Natural killer cell (primary cell): Measurements from ENCODE around the gene TSSK6. TPM values are rescaled to one million over a fixed set of nuclear protein-coding genes. Genes with fewer than 3 reads are reported as not detected.

Experiments
- ATAC-seq, 3 donors: fragments of 150-1000 bp in 2 of 3; fragments of 200-7000 bp in 1 of 3; cut with Tn5 transposase; 1 replicate in 1 of 3; 2 replicates in 2 of 3; pipeline ENCODE4 v1.10.0; 2021; ENCODE audit warnings: mild to moderate bottlenecking in 2 of 3, moderate library complexity in 2 of 3
- DNase-seq, 2 donors: peaks; one replicate each; pipeline versions ENCODE4 v3.0.0 to v3.0.0-alpha.2; 2013 to 2021; ENCODE audit warnings: mixed read lengths in 1 of 2
- H3K27ac ChIP-seq: one replicate; pipeline ENCODE4 v1.5.1; 2013; ENCODE audit warnings: mild to moderate bottlenecking, low read length
- H3K27me3 ChIP-seq: one replicate; pipeline ENCODE4 v1.6.1; 2013; ENCODE audit warnings: low read length; ENCODE audit not compliant: control insufficient read depth, insufficient read depth
- H3K36me3 ChIP-seq: one replicate; pipeline ENCODE4 v1.6.1; 2013; ENCODE audit warnings: low read length; ENCODE audit not compliant: control insufficient read depth, insufficient read depth
- H3K4me1 ChIP-seq: one replicate; pipeline ENCODE4 v1.6.1; 2013; ENCODE audit warnings: low read length; ENCODE audit not compliant: control insufficient read depth, insufficient read depth
- H3K4me3 ChIP-seq: one replicate; pipeline ENCODE4 v1.5.1; 2013; ENCODE audit warnings: low read length
- H3K9me3 ChIP-seq: one replicate; pipeline ENCODE4 v1.6.1; 2013; ENCODE audit warnings: low read length; ENCODE audit not compliant: control insufficient read depth, insufficient read depth
- H3K27ac Mint-ChIP-seq, 2 donors: one replicate each; pipeline ENCODE4 v1.8.0; 2022; ENCODE audit warnings: mild to moderate bottlenecking in 2 of 2, mixed read lengths in 2 of 2, moderate library complexity in 1 of 2
- H3K27me3 Mint-ChIP-seq, 2 donors: one replicate each; pipeline ENCODE4 v1.8.0; 2022; ENCODE audit warnings: low read depth in 2 of 2, mixed read lengths in 2 of 2
- H3K36me3 Mint-ChIP-seq: one replicate; pipeline ENCODE4 v1.8.0; 2022; ENCODE audit warnings: mixed read lengths
- H3K4me1 Mint-ChIP-seq, 2 donors: one replicate each; pipeline ENCODE4 v1.8.0; 2022; ENCODE audit warnings: mixed read lengths in 2 of 2
- H3K4me3 Mint-ChIP-seq: one replicate; pipeline ENCODE4 v1.8.0; 2022; ENCODE audit warnings: mild to moderate bottlenecking, moderate library complexity, mixed read lengths
- H3K9me3 Mint-ChIP-seq, 2 donors: one replicate each; pipeline ENCODE4 v1.8.0; 2022; ENCODE audit warnings: mixed read lengths in 2 of 2
- WGBS: methylation state at CpG from one replicate; pipeline ENCODE4 v1.1.7; 2013; ENCODE audit warnings: missing lambda C conversion rate; ENCODE audit not compliant: insufficient coverage; 5-methylcytosine and 5-hydroxymethylcytosine counted together
- intact Hi-C: fragments of 100-400 bp; cut with micrococcal nuclease; formaldehyde crosslinking; loops from one replicate; pipeline ENCODE4 v1.14.2; 2022
- total RNA-seq, 4 donors: library from RNA; stranded (reverse); fragments of 120-200 nt in 1 of 4; gene quantifications; one replicate each; pipeline versions ENCODE4 v1.2.3 to v1.2.4, GENCODE V29; 2013 to 2022
- TF ChIP-seq, protein P1 (sequence below): fragments of 200-600 bp; IDR thresholded peaks from one replicate; pipeline ENCODE4 v1.8.0; 2022; ENCODE audit warnings: antibody characterized with exemption

The TSSK6 gene
- total RNA-seq, 3 donors from 2014 or later (not counting 1 experiment from before 2014, with no cell fraction given) = 2.2 to 2.5 (median 2.3) TPM

DNA sequence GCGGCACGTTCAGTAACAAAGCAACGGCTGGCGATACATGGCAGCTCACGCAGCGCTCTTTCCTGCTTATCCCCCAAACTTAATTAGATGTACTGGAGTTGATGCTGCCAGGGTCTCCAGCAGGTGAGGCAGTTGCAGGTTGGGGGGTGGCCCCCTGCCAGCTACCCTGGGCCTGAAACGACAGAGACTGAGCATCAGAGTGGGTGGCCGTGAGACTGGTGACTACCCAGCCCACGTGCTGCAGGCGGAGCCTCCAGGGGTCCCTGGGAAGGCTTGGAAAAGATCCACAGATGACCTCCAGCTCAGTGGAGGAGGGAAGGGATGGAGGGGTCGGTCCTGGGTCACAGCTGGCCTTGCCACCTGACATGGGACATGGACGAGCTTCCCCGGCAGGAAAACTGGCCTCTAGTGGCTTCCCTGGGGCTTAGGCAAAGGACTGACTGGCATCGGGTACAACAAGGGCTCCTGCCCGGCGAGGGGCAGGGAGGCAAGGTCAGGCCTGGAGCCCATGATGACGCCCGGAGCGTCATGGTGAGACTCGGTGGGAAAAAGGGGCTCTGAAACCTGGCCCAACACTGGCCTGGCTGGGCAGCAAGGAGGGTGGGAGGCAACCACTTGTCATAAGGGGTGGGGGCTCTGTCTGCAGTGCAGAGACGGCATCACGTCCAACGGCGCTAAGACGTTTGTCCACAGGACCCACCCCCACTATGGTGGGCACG lies 46.8 kb upstream of the TSSK6 start:
- no peaks in the 10 kb centered on the region for H3K27me3 Mint-ChIP-seq
- 94% methylated on average over 26 of the region's 26 CpGs for WGBS

GRCh38 chr19:19559931-19560330 lies 44.6 kb upstream of the TSSK6 start:
- 65% methylated on average over 4 of the region's 4 CpGs for WGBS
- no peaks in the 10 kb centered on the region for H3K36me3 ChIP-seq
- H3K4me3 Mint-ChIP-seq = no peak overlapping the region
- no peaks in the 10 kb centered on the region for H3K9me3 ChIP-seq
- intact Hi-C loops = no loop called here
- H3K27me3 ChIP-seq = no peaks in the 10 kb centered on the region
- no peak overlapping the region for H3K27ac ChIP-seq
- H3K4me1 Mint-ChIP-seq = no peaks in the 10 kb centered on the region
- DNase-seq (peak in 1 of 2 donors; percentile 31), ATAC-seq (no peak)
- no peaks in the 10 kb centered on the region for H3K27me3 Mint-ChIP-seq
- no peak overlapping the region for H3K27ac Mint-ChIP-seq
- no peaks in the 10 kb centered on the region for H3K4me1 ChIP-seq
- no peak overlapping the region for H3K4me3 ChIP-seq
- no peaks in the 10 kb centered on the region for H3K9me3 Mint-ChIP-seq
- TF ChIP-seq, protein P1, sequence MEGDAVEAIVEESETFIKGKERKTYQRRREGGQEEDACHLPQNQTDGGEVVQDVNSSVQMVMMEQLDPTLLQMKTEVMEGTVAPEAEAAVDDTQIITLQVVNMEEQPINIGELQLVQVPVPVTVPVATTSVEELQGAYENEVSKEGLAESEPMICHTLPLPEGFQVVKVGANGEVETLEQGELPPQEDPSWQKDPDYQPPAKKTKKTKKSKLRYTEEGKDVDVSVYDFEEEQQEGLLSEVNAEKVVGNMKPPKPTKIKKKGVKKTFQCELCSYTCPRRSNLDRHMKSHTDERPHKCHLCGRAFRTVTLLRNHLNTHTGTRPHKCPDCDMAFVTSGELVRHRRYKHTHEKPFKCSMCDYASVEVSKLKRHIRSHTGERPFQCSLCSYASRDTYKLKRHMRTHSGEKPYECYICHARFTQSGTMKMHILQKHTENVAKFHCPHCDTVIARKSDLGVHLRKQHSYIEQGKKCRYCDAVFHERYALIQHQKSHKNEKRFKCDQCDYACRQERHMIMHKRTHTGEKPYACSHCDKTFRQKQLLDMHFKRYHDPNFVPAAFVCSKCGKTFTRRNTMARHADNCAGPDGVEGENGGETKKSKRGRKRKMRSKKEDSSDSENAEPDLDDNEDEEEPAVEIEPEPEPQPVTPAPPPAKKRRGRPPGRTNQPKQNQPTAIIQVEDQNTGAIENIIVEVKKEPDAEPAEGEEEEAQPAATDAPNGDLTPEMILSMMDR = no peak
- H3K36me3 Mint-ChIP-seq = no peaks in the 10 kb centered on the region

More for the DNA sequence above, 46.8 kb upstream of the TSSK6 start:
- no peak overlapping the region for H3K27ac Mint-ChIP-seq
- H3K4me1 Mint-ChIP-seq = no peaks in the 10 kb centered on the region
- TF ChIP-seq, protein P1 = no peak
- no peak for DNase-seq
- no peaks in the 10 kb centered on the region for H3K36me3 Mint-ChIP-seq
- H3K4me3 ChIP-seq = no peak overlapping the region
- no peaks in the 10 kb centered on the region for H3K4me1 ChIP-seq
- H3K36me3 ChIP-seq = no peaks in the 10 kb centered on the region
- no peaks in the 10 kb centered on the region for H3K27me3 ChIP-seq
- intact Hi-C loops = no loop called here
- H3K9me3 ChIP-seq = no peaks in the 10 kb centered on the region
- H3K9me3 Mint-ChIP-seq = no peaks in the 10 kb centered on the region
- no peak overlapping the region for H3K27ac ChIP-seq
- no peak for ATAC-seq
- no peak overlapping the region for H3K4me3 Mint-ChIP-seq

GRCh38 chr19:19558636-19559035 lies 43.3 kb upstream of the TSSK6 start:
- no peaks in the 10 kb centered on the region for H3K9me3 Mint-ChIP-seq
- Histone ChIP-seq H3K4me3 (no peak overlapping the region), H3K27ac (no peak overlapping the region), H3K4me1 (peaks cover 6% of the 10 kb centered on the region), H3K36me3 (no peaks in the 10 kb centered on the region), H3K9me3 (no peaks in the 10 kb centered on the region), H3K27me3 (no peaks in the 10 kb centered on the region)
- WGBS = 95% methylated on average over 16 of the region's 16 CpGs
- H3K27me3 Mint-ChIP-seq = no peaks in the 10 kb centered on the region
- H3K27ac Mint-ChIP-seq = no peak overlapping the region
- intact Hi-C loops = no loop called here
- ATAC-seq (no peak), DNase-seq (no peak)
- H3K4me3 Mint-ChIP-seq = no peak overlapping the region
- TF ChIP-seq, protein P1 = no peak
- H3K36me3 Mint-ChIP-seq = no peaks in the 10 kb centered on the region
- H3K4me1 Mint-ChIP-seq = no peaks in the 10 kb centered on the region

DNA sequence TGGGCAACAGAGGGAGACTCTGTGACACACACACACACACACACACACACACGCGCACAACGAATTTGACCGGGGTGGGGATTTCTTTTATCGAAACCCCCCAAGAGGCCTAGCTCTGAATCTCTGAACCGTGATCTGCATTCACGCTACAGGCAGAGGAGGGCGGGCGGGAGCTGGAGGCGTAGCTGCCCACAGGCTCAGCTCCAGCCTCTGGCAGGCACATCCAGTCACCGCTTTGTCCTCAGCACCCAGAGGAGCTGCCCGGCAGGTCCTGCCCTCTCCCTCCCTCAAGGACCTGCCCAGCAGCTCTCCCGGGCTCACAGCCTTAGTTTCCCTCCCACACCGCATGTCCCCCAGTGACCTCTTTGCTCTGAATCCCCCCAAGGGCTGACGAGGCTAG lies 42.7 kb upstream of the TSSK6 start:
- H3K4me3 ChIP-seq = no peak overlapping the region
- no peaks in the 10 kb centered on the region for H3K36me3 ChIP-seq
- Mint-ChIP-seq H3K4me3 (no peak overlapping the region), H3K36me3 (no peaks in the 10 kb centered on the region), H3K4me1 (no peaks in the 10 kb centered on the region), H3K27ac (no peak overlapping the region), H3K27me3 (no peaks in the 10 kb centered on the region), H3K9me3 (no peaks in the 10 kb centered on the region)
- intact Hi-C loops = no loop called here
- no peak overlapping the region for H3K27ac ChIP-seq
- H3K9me3 ChIP-seq = no peaks in the 10 kb centered on the region
- no peak for DNase-seq
- H3K4me1 ChIP-seq = peaks cover 6% of the 10 kb centered on the region
- TF ChIP-seq, protein P1 = no peak
- ATAC-seq = no peak
- 85% methylated on average over 15 of the region's 15 CpGs for WGBS
- H3K27me3 ChIP-seq = no peaks in the 10 kb centered on the region
